GM04503 (cell line): Measurements from ENCODE around the gene CLEC11A.
"Not testable (repeated sequence)": the region's sequence is repeated elsewhere in the genome, so short reads cannot be mapped to it uniquely, and the experiment has no call there.

Experiments used
- DNase-seq: peaks from one replicate; pipeline ENCODE4 v3.0.0-alpha.2; 2012; ENCODE audit warnings: low read depth

CLEC11A gene

GRCh38 chr19:50761501-50761900 is 38.3 kb downstream of the CLEC11A start:
- not testable (repeated sequence) for DNase-seq

GRCh38 chr19:50763521-50763920 is 40.4 kb downstream of the CLEC11A start:
- not testable (repeated sequence) for DNase-seq

GRCh38 chr19:50764409-50764808 is 41.2 kb downstream of the CLEC11A start:
- DNase-seq = no peak

- DNase-seq = not testable (repeated sequence)
These were observed 43.6 kb downstream of the CLEC11A start for GRCh38 chr19:50766746-50767145.

DNA sequence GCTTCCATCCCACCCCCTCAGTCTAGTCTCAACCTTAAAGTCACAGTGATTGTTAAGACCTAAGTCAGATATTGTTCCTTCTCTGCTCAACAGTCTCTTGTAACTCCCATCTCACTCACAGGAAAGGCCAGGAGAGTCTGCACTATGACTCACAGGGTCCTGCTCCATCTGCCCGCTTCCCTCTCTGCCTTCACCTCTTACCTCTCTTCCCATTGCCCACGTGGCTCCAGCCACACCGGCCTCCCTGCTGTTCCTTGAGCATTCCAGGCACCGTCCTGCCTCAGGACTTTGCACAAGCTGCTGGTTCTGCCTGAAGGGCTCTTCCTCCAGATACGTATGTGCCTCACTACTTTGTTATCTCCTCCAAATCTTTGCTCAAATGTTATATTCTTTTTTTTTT is 44.1 kb downstream of the CLEC11A start:
- not testable (repeated sequence) for DNase-seq

DNA sequence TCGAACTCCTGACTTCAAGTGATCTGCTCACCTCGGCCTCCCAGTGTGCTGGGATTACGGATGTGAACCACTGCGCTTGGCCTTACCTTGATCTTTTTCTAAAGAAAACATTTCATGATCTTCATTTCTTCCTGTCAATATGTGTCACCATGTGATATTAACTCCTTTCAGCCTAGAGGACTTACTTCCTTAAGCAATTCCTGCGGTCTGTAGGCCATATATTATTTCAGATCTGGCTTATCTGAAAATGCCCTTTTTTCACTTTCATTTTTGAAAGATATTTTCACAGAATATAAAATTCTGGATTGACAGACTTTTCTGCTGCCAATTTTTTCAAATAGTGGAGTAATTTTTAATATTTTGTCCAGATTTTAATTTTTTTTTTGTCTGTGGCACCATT is 45.1 kb downstream of the CLEC11A start:
- DNase-seq = no peak

GRCh38 chr19:50770164-50770563 is 47.0 kb downstream of the CLEC11A start, which contains the start of gene GPR32:
Gene GPR32 (plus strand): TSS chr19:50770464. CDS start chr19:50770601, 137 bp downstream.
- not testable (repeated sequence) for DNase-seq

GRCh38 chr19:50770888-50771287 is 47.7 kb downstream of the CLEC11A start:
- DNase-seq = no peak

DNA sequence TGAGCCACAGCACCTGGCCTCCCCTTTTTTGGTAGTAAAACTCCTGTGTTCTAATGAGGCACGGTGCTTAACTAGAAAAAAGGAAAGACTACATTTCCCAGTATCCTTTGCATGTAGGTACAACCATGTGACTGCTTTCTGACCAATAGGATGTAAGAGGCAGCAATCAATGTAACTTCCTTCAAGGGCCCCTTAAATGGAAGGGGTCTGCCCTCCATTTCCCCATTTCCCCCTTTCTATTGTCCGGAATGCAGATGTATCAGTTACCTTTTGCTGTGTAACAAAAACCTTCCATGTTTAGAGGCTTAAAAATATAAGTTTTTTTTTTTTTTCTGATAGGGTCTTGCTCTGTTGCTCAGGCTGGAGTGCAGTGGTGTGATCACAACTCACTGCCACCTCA is 49.3 kb downstream of the CLEC11A start:
- DNase-seq = no peak

GRCh38 chr19:50772912-50773311 is 49.7 kb downstream of the CLEC11A start:
- DNase-seq = not testable (repeated sequence)

GRCh38 chr19:50773454-50773853 is 50.3 kb downstream of the CLEC11A start:
- not testable (repeated sequence) for DNase-seq
